ENCODE data around the gene OSCP1. TPM values are rescaled to one million over a fixed set of nuclear protein-coding genes. Genes with fewer than 3 reads are reported as not detected.

OSCP1 gene
- total RNA-seq, 1 experiment from 2014 or later = 5.7 TPM

DNA sequence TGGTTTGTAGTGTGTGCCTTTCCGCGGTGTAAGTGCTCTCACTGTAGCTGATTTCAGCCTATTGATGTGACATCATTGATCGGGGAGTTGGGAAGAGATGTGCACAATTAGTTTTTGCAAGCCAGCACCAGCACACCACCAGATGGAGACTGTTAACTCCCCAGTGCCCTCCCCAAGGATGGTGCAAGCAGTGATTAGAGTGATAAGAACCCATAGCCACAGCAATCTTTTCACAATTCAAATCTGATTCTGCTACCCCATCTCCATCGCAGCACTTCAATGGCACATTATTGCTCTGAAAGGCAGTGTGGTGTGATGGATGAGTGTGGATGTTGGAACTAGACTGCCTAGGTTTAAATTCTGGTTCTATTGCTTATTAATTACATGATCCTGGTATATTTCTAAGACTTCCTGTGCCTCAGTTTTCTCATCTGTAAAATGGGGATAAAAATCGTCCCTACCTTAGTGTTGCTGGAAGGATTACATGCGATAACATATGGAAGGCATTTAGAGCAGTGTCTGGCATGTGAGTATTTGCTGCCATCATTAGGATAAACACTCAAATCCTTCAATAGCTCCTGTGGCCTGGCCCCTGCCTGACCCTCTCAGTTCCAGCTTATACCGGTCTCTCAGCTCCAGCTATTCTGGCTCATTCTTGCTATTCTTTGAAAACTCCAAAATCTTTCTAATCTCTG is 25.8 kb upstream of the OSCP1 start:
- no TSS peak for BruUV-seq (replicated peaks)
- DNase-seq (ENCODE audit: low spot score) = no peak
- Histone ChIP-seq H3K4me3 (ENCODE audit: low read depth, low read length, poor library complexity, severe bottlenecking) (no peak overlapping the region), H3K27ac (ENCODE audit: low read depth, low read length, poor library complexity, severe bottlenecking) (no peak overlapping the region), H3K36me3 (ENCODE audit: insufficient read depth, low read length, poor library complexity, severe bottlenecking) (no peaks in the 10 kb centered on the region), H3K27me3 (replicated peaks; ENCODE audit: insufficient read depth, low read depth, low read length, poor library complexity) (no peaks in the 10 kb centered on the region), H3K9me3 (ENCODE audit: low read depth, low read length, poor library complexity, severe bottlenecking) (no peaks in the 10 kb centered on the region), H3K4me1 (ENCODE audit: insufficient read depth, low read length, poor library complexity, severe bottlenecking) (no peaks in the 10 kb centered on the region)
- intact Hi-C loops (cut with micrococcal nuclease; ENCODE audit: unreplicated experiment) = no loop called here
- ChIA-PET CTCF (no interaction called here), POLR2A (ENCODE audit: low non-redundant PET) (no interaction called here)
- no peak for TF ChIP-seq EZH2 (IDR thresholded peaks at IDR 0.05; ENCODE audit: borderline replicate concordance, low read depth, low read length, poor library complexity, severe bottlenecking)
- TF ChIP-seq, protein P1, sequence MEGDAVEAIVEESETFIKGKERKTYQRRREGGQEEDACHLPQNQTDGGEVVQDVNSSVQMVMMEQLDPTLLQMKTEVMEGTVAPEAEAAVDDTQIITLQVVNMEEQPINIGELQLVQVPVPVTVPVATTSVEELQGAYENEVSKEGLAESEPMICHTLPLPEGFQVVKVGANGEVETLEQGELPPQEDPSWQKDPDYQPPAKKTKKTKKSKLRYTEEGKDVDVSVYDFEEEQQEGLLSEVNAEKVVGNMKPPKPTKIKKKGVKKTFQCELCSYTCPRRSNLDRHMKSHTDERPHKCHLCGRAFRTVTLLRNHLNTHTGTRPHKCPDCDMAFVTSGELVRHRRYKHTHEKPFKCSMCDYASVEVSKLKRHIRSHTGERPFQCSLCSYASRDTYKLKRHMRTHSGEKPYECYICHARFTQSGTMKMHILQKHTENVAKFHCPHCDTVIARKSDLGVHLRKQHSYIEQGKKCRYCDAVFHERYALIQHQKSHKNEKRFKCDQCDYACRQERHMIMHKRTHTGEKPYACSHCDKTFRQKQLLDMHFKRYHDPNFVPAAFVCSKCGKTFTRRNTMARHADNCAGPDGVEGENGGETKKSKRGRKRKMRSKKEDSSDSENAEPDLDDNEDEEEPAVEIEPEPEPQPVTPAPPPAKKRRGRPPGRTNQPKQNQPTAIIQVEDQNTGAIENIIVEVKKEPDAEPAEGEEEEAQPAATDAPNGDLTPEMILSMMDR (conservative IDR thresholded peaks at IDR 0.05; ENCODE audit: low read depth, low read length) = no peak

DNA sequence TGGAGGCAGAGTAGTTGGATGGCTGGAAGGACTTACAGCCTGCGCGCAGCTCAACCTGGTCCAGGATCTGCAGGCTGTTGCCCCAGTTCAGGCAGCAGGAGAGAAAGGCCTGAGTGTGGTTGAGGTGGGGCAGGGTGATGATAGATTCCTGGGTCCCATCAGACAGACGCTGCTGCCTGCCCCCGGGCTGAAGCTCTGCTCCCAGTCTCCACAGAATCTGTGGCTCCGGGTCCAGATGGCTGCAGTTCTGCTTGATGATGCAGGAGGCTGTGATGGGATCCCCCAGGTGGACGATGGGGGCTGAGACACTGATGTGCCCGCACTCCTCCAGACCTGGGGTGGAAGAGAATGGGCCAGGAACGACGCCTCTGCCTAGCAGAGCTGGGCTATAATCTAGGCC is 25.1 kb upstream of the OSCP1 start:
- H3K27ac ChIP-seq (ENCODE audit: low read depth, low read length, poor library complexity, severe bottlenecking) = no peak overlapping the region
- DNase-seq (ENCODE audit: low spot score) = no peak
- POLR2A ChIA-PET (ENCODE audit: low non-redundant PET) = no interaction called here
- no peak for TF ChIP-seq EZH2 (IDR thresholded peaks at IDR 0.05; ENCODE audit: borderline replicate concordance, low read depth, low read length, poor library complexity, severe bottlenecking)
- TF ChIP-seq, protein P1 (conservative IDR thresholded peaks at IDR 0.05; ENCODE audit: low read depth, low read length) = no peak
- H3K27me3 ChIP-seq (replicated peaks; ENCODE audit: insufficient read depth, low read depth, low read length, poor library complexity) = no peaks in the 10 kb centered on the region
- no peaks in the 10 kb centered on the region for H3K9me3 ChIP-seq (ENCODE audit: low read depth, low read length, poor library complexity, severe bottlenecking)
- BruUV-seq (replicated peaks) = no TSS peak
- no peaks in the 10 kb centered on the region for H3K36me3 ChIP-seq (ENCODE audit: insufficient read depth, low read length, poor library complexity, severe bottlenecking)
- intact Hi-C loops (cut with micrococcal nuclease; ENCODE audit: unreplicated experiment) = no loop called here
- CTCF ChIA-PET = no interaction called here
- no peaks in the 10 kb centered on the region for H3K4me1 ChIP-seq (ENCODE audit: insufficient read depth, low read length, poor library complexity, severe bottlenecking)
- no peak overlapping the region for H3K4me3 ChIP-seq (ENCODE audit: low read depth, low read length, poor library complexity, severe bottlenecking)

DNA sequence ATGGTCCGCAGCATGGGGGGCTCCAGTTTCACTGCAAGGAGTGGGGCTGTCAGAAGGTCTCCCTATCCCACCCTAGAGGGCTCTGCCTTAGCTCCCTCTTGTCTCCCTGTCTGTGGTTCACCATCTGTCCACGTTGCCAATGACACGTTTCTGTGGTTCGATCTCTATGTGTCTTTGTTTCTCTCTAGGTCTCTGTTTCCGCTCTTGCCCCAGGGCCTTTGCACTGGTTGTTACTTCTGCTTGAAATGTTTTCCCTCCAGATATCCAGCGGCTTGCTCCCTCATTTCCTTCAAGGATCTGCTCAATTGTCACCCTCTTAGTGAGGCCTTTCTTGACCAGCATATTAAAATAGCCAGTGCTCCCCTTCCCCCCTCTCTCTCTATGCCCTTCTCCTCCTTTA is 22.4 kb upstream of the OSCP1 start:
- CTCF ChIA-PET = no interaction called here
- no TSS peak for BruUV-seq (replicated peaks)

More for the DNA sequence above, 22.4 kb upstream of the OSCP1 start:
- intact Hi-C loops (cut with micrococcal nuclease; ENCODE audit: unreplicated experiment) = no loop called here
- no peaks in the 10 kb centered on the region for H3K27me3 ChIP-seq (replicated peaks; ENCODE audit: insufficient read depth, low read depth, low read length, poor library complexity)
- no peaks in the 10 kb centered on the region for H3K36me3 ChIP-seq (ENCODE audit: insufficient read depth, low read length, poor library complexity, severe bottlenecking)
- no peaks in the 10 kb centered on the region for H3K4me1 ChIP-seq (ENCODE audit: insufficient read depth, low read length, poor library complexity, severe bottlenecking)
- POLR2A ChIA-PET (ENCODE audit: low non-redundant PET) = no interaction called here
- no peak for DNase-seq (ENCODE audit: low spot score)
- H3K4me3 ChIP-seq (ENCODE audit: low read depth, low read length, poor library complexity, severe bottlenecking) = no peak overlapping the region
- TF ChIP-seq, protein P1 (conservative IDR thresholded peaks at IDR 0.05; ENCODE audit: low read depth, low read length) = no peak
- no peak for TF ChIP-seq EZH2 (IDR thresholded peaks at IDR 0.05; ENCODE audit: borderline replicate concordance, low read depth, low read length, poor library complexity, severe bottlenecking)
- no peak overlapping the region for H3K27ac ChIP-seq (ENCODE audit: low read depth, low read length, poor library complexity, severe bottlenecking)
- no peaks in the 10 kb centered on the region for H3K9me3 ChIP-seq (ENCODE audit: low read depth, low read length, poor library complexity, severe bottlenecking)
